Measurements from ENCODE around the gene ADM.
A peak's percentile ranks its signal among the peaks of the same experiment; 100 is the strongest.

The ADM gene

DNA sequence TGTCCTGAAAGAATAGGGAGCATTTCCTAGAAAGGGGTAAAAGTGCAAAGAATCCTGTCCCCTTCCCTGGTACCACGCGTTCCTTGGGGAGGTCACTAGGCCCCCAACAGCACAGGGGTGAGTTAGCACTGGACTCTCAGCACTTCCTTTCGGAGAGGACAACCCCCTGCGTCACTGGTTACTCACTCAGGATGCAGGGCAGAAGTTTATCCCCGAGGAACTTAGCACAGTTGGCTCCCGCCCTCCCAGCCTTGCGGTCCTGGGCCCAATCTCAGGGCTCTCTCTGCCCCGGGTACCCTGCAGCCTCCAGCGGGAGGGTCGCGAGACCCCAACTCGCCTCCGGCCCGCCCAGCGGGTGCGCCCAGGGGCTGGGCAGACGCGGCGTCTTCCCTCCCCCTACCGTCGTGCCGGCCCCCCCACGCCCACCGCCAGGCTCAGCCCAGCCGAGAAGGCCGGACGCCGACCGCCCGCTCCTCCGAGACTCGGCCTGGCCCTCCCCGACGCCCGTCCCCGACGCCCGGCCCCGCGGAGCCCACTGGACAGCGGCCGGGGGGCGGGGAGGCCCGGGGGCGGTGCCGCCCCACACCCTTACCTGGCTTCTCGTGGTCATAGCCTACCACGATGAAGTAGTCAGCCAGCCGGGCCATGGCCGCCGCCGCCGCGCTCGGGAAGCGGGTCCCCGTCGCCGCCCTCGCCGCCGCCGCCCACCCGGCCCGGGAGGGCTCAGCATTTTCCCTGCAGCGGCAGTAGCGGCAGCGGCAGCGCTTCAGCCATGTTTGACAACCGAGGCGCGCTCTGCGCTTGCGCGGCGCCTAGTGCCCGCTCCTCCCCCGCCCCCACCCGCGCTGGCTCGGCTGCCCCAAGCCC is 11.2 kb upstream of the ADM start, which contains the start of gene SBF2:
Gene SBF2 (minus strand): TSS at position 797 of the 867 bp plus-strand sequence. CDS start 150 bp downstream, at position 647.
- no CpG with 5 or more reads among the region's 81 CpGs for WGBS (ENCODE audit: extremely low coverage, insufficient coverage, low lambda C conversion rate)
- DNase-seq = peak; percentile 92
- Histone ChIP-seq H3K79me1 (ENCODE audit: low read length) (peaks cover 4% of the 10 kb centered on the region), H2BK15ac (replicated peaks; ENCODE audit: low read depth) (no peak within 1 kb of the TSS), H2BK5ac (ENCODE audit: low read length) (peak within 1 kb of the TSS; percentile 79), H3K18ac (ENCODE audit: low read length) (peak within 1 kb of the TSS; percentile 78), H3K56ac (ENCODE audit: low read length) (peak within 1 kb of the TSS; percentile 97), H3K27ac (ENCODE audit: low read depth, low read length) (peak within 1 kb of the TSS; percentile 96), H3K9ac (ENCODE audit: low read length) (peak within 1 kb of the TSS; percentile 90), H3K79me2 (ENCODE audit: control insufficient read depth, insufficient read depth, low read length) (peaks cover 14% of the 10 kb centered on the region), H3K4me3 (ENCODE audit: low read length) (peak within 1 kb of the TSS; percentile 66), H4K8ac (ENCODE audit: low read depth, low read length) (no peak within 1 kb of the TSS), H3K36me3 (ENCODE audit: control insufficient read depth, insufficient read depth, low read length) (no peaks in the 10 kb centered on the region), H3K27me3 (ENCODE audit: insufficient read depth, low read length, poor library complexity) (no peaks in the 10 kb centered on the region), H3K23ac (ENCODE audit: low read length) (peak within 1 kb of the TSS; percentile 72), H2BK120ac (ENCODE audit: low read depth, low read length) (peak within 1 kb of the TSS; percentile 63), H2AK5ac (ENCODE audit: low read length) (no peak within 1 kb of the TSS), H3K4me1 (ENCODE audit: control insufficient read depth, low read depth, low read length) (peaks cover 3% of the 10 kb centered on the region), H3K4me2 (ENCODE audit: low read length) (peak within 1 kb of the TSS; percentile 89), H3K4ac (ENCODE audit: low read depth, low read length) (peak within 1 kb of the TSS; percentile 93), H4K5ac (ENCODE audit: low read length) (no peak within 1 kb of the TSS)

GRCh38 chr11:10294290-10294953 is 10.5 kb upstream of the ADM start:
- Histone ChIP-seq H2BK120ac (ENCODE audit: low read depth, low read length) (peak overlapping the region; percentile 63), H3K79me2 (ENCODE audit: control insufficient read depth, insufficient read depth, low read length) (peaks cover 14% of the 10 kb centered on the region), H3K4me3 (ENCODE audit: low read length) (peak overlapping the region; percentile 50), H3K4me1 (ENCODE audit: control insufficient read depth, low read depth, low read length) (peaks cover 3% of the 10 kb centered on the region), H3K27me3 (ENCODE audit: insufficient read depth, low read length, poor library complexity) (no peaks in the 10 kb centered on the region), H2BK15ac (replicated peaks; ENCODE audit: low read depth) (no peak overlapping the region), H3K4me2 (ENCODE audit: low read length) (peak overlapping the region; percentile 77), H3K18ac (ENCODE audit: low read length) (peak overlapping the region; percentile 78), H3K27ac (ENCODE audit: low read depth, low read length) (peak overlapping the region; percentile 96), H3K36me3 (ENCODE audit: control insufficient read depth, insufficient read depth, low read length) (no peaks in the 10 kb centered on the region), H3K4ac (ENCODE audit: low read depth, low read length) (peak overlapping the region; percentile 93), H3K23ac (ENCODE audit: low read length) (no peak overlapping the region), H4K5ac (ENCODE audit: low read length) (no peak overlapping the region), H3K56ac (ENCODE audit: low read length) (peak overlapping the region; percentile 97), H2AK5ac (ENCODE audit: low read length) (no peak overlapping the region), H3K79me1 (ENCODE audit: low read length) (peaks cover 4% of the 10 kb centered on the region), H4K8ac (ENCODE audit: low read depth, low read length) (no peak overlapping the region), H3K9ac (ENCODE audit: low read length) (peak overlapping the region; percentile 90), H2BK5ac (ENCODE audit: low read length) (peak overlapping the region; percentile 79)
- DNase-seq = peak; percentile 66
- WGBS (ENCODE audit: extremely low coverage, insufficient coverage, low lambda C conversion rate) = no CpG with 5 or more reads among the region's 45 CpGs

GRCh38 chr11:10295064-10295901 is 9.6 kb upstream of the ADM start:
- Histone ChIP-seq H2AK5ac (ENCODE audit: low read length) (no peak overlapping the region), H3K9ac (ENCODE audit: low read length) (peak overlapping the region; percentile 90), H3K79me1 (ENCODE audit: low read length) (peaks cover 1% of the 10 kb centered on the region), H3K4ac (ENCODE audit: low read depth, low read length) (no peak overlapping the region), H3K18ac (ENCODE audit: low read length) (peak overlapping the region; percentile 78), H3K23ac (ENCODE audit: low read length) (no peak overlapping the region), H3K56ac (ENCODE audit: low read length) (peak overlapping the region; percentile 97), H3K4me2 (ENCODE audit: low read length) (peak overlapping the region; percentile 77), H3K4me1 (ENCODE audit: control insufficient read depth, low read depth, low read length) (peaks cover 3% of the 10 kb centered on the region), H3K79me2 (ENCODE audit: control insufficient read depth, insufficient read depth, low read length) (peaks cover 8% of the 10 kb centered on the region), H3K36me3 (ENCODE audit: control insufficient read depth, insufficient read depth, low read length) (no peaks in the 10 kb centered on the region), H3K27me3 (ENCODE audit: insufficient read depth, low read length, poor library complexity) (no peaks in the 10 kb centered on the region), H4K5ac (ENCODE audit: low read length) (no peak overlapping the region), H2BK120ac (ENCODE audit: low read depth, low read length) (no peak overlapping the region), H4K8ac (ENCODE audit: low read depth, low read length) (no peak overlapping the region), H2BK15ac (replicated peaks; ENCODE audit: low read depth) (no peak overlapping the region), H3K27ac (ENCODE audit: low read depth, low read length) (peak overlapping the region; percentile 96), H2BK5ac (ENCODE audit: low read length) (no peak overlapping the region), H3K4me3 (ENCODE audit: low read length) (no peak overlapping the region)
- no peak for DNase-seq
- WGBS (ENCODE audit: extremely low coverage, insufficient coverage, low lambda C conversion rate) = no CpG with 5 or more reads among the region's 10 CpGs

DNA sequence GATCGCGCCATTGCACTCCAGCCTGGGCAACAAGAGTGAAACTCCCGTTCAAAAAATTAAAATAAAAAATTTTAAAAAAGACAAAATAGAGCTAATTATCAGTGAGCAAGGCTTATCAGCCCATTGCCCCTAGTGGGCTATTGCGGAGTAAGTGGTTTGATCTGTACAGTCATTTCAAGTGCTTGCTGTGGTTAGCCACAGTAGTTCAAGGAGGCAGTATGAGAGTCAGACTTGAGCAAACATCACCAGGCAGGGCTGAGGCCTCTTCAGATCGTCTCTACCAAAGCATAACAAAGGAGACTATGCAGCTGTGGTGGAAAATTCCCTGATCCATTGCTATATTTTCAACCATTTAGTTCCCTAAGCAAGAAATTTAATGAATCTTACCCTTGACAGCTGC is 6.5 kb upstream of the ADM start:
- Histone ChIP-seq H3K4me2 (ENCODE audit: low read length) (no peak overlapping the region), H3K27ac (ENCODE audit: low read depth, low read length) (no peak overlapping the region), H3K4me3 (ENCODE audit: low read length) (no peak overlapping the region), H3K4ac (ENCODE audit: low read depth, low read length) (no peak overlapping the region), H2BK120ac (ENCODE audit: low read depth, low read length) (no peak overlapping the region), H2BK5ac (ENCODE audit: low read length) (no peak overlapping the region), H3K56ac (ENCODE audit: low read length) (no peak overlapping the region), H3K4me1 (ENCODE audit: control insufficient read depth, low read depth, low read length) (peaks cover 5% of the 10 kb centered on the region), H3K36me3 (ENCODE audit: control insufficient read depth, insufficient read depth, low read length) (no peaks in the 10 kb centered on the region), H3K9ac (ENCODE audit: low read length) (no peak overlapping the region), H3K27me3 (ENCODE audit: insufficient read depth, low read length, poor library complexity) (no peaks in the 10 kb centered on the region), H4K8ac (ENCODE audit: low read depth, low read length) (no peak overlapping the region), H2BK15ac (replicated peaks; ENCODE audit: low read depth) (no peak overlapping the region), H3K79me2 (ENCODE audit: control insufficient read depth, insufficient read depth, low read length) (peaks cover 1% of the 10 kb centered on the region), H3K79me1 (ENCODE audit: low read length) (no peaks in the 10 kb centered on the region), H2AK5ac (ENCODE audit: low read length) (no peak overlapping the region), H3K23ac (ENCODE audit: low read length) (no peak overlapping the region), H4K5ac (ENCODE audit: low read length) (no peak overlapping the region), H3K18ac (ENCODE audit: low read length) (no peak overlapping the region)
- DNase-seq = no peak
- WGBS (ENCODE audit: extremely low coverage, insufficient coverage, low lambda C conversion rate) = no CpG with 5 or more reads among the region's 5 CpGs

- no CpG with 5 or more reads among the region's 9 CpGs for WGBS (ENCODE audit: extremely low coverage, insufficient coverage, low lambda C conversion rate)
- H4K5ac ChIP-seq (ENCODE audit: low read length) = no peak overlapping the region
- no peak overlapping the region for H3K18ac ChIP-seq (ENCODE audit: low read length)
- no peak for DNase-seq
- no peak overlapping the region for H2AK5ac ChIP-seq (ENCODE audit: low read length)
- no peaks in the 10 kb centered on the region for H3K27me3 ChIP-seq (ENCODE audit: insufficient read depth, low read length, poor library complexity)
- peaks cover 20% of the 10 kb centered on the region for H3K79me2 ChIP-seq (ENCODE audit: control insufficient read depth, insufficient read depth, low read length)
- H3K23ac ChIP-seq (ENCODE audit: low read length) = no peak overlapping the region
- no peak overlapping the region for H4K8ac ChIP-seq (ENCODE audit: low read depth, low read length)
- H2BK15ac ChIP-seq (replicated peaks; ENCODE audit: low read depth) = no peak overlapping the region
- no peak overlapping the region for H3K27ac ChIP-seq (ENCODE audit: low read depth, low read length)
- H3K4me2 ChIP-seq (ENCODE audit: low read length) = peak overlapping the region; percentile 91
- H3K4ac ChIP-seq (ENCODE audit: low read depth, low read length) = no peak overlapping the region
- peaks cover 2% of the 10 kb centered on the region for H3K4me1 ChIP-seq (ENCODE audit: control insufficient read depth, low read depth, low read length)
- H2BK5ac ChIP-seq (ENCODE audit: low read length) = no peak overlapping the region
- peak overlapping the region; percentile 4 for H3K4me3 ChIP-seq (ENCODE audit: low read length)
- H3K79me1 ChIP-seq (ENCODE audit: low read length) = no peaks in the 10 kb centered on the region
- H2BK120ac ChIP-seq (ENCODE audit: low read depth, low read length) = no peak overlapping the region
- H3K56ac ChIP-seq (ENCODE audit: low read length) = peak overlapping the region; percentile 92
- peak overlapping the region; percentile 81 for H3K9ac ChIP-seq (ENCODE audit: low read length)
- H3K36me3 ChIP-seq (ENCODE audit: control insufficient read depth, insufficient read depth, low read length) = no peaks in the 10 kb centered on the region
Observed at GRCh38 chr11:10301656-10302358, 3.1 kb upstream of the ADM start.
